Tibial nerve (tissue), 3 donors: ENCODE measurements around the gene FADS2.

Experiments used
- POLR2A ChIP-seq, 2 donors: fragments of 450-650 bp; IDR thresholded peaks; one replicate each; pipeline ENCODE4 v1.6.1; 2017; ENCODE audit warnings: antibody characterized with exemption in 2 of 2, mild to moderate bottlenecking in 2 of 2, moderate library complexity in 2 of 2
- TF ChIP-seq, protein P1 (sequence below), 5 experiments: fragments of 200-600 bp in 3 of 5; fragments of 450-650 bp in 2 of 5; sonication (generic) in 3 of 5; IDR thresholded peaks; one replicate each; pipeline ENCODE4 v1.5.1; 2016 to 2019; ENCODE audit warnings: antibody characterized with exemption in 5 of 5, mild to moderate bottlenecking in 3 of 5, moderate library complexity in 2 of 5

- TF ChIP-seq, protein P1, sequence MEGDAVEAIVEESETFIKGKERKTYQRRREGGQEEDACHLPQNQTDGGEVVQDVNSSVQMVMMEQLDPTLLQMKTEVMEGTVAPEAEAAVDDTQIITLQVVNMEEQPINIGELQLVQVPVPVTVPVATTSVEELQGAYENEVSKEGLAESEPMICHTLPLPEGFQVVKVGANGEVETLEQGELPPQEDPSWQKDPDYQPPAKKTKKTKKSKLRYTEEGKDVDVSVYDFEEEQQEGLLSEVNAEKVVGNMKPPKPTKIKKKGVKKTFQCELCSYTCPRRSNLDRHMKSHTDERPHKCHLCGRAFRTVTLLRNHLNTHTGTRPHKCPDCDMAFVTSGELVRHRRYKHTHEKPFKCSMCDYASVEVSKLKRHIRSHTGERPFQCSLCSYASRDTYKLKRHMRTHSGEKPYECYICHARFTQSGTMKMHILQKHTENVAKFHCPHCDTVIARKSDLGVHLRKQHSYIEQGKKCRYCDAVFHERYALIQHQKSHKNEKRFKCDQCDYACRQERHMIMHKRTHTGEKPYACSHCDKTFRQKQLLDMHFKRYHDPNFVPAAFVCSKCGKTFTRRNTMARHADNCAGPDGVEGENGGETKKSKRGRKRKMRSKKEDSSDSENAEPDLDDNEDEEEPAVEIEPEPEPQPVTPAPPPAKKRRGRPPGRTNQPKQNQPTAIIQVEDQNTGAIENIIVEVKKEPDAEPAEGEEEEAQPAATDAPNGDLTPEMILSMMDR (IDR thresholded peaks at IDR 0.05) = no peak
- no peak for TF ChIP-seq POLR2A (IDR thresholded peaks at IDR 0.05)
These were observed 68.7 kb downstream of the FADS2 start for GRCh38 chr11:61896665-61897386.
